HG02852 (cell line): ENCODE results near the gene NUP85.
"Not testable (repeated sequence)": the region's sequence is repeated elsewhere in the genome, so short reads cannot be mapped to it uniquely, and the experiment has no call there.

Experiments used
- ATAC-seq: cut with Tn5 transposase; IDR thresholded peaks from one replicate; pipeline ENCODE4 v1.9.1; 2021; ENCODE audit warnings: mild to moderate bottlenecking, moderate library complexity; ENCODE audit not compliant: unreplicated experiment

The NUP85 gene

DNA sequence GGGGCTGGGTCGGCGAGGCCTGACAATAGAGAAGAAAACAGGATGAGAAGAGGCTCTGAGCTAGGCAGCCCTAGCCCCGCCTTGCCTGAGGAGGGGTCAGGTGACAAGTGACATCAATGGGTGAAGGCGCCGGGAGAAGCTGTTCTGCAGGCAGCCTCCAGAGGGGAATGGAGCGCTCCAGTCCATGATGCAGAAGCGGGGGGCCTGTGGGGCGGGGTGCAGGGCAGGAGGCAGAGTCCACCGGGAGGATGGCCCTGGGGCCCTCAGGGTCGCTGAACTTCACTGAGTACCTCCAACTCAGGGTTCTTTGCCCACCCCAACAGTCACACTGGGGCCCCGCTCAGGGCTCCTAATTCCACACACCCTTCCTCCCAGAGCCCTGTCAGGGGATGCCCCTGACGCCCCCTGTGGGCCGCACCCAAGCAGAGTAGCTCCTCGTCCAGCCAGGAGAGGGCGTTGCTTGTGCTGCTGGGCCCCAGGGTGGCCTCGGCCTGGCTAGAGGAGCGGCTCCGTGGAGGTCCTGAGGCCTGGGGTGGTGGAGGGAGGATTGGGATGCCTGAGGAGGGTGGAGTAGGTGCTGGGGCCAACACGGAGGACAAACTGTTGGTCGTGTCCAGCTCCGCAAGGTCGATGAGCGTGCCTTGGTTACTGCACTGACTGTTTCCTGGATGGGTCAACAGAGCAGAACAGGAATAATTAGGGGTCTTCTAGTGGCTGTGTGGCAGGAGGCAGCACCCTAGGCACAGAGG is 35.1 kb downstream of the NUP85 start:
- no peak for ATAC-seq

DNA sequence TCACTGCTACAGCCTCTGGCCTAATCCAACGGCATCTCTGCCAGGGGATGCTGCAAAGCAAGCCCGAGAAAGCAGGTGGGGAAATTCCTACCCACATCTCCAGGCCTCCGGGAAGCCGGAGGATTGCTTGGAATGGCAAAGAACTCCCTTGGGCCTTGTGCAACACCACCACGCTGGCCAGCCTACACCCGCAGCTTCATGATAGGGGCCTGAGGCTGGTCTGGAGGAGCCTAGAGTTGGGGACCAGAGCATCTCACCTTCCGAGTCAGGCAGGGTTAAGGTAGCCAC is 35.6 kb downstream of the NUP85 start:
- no peak for ATAC-seq

DNA sequence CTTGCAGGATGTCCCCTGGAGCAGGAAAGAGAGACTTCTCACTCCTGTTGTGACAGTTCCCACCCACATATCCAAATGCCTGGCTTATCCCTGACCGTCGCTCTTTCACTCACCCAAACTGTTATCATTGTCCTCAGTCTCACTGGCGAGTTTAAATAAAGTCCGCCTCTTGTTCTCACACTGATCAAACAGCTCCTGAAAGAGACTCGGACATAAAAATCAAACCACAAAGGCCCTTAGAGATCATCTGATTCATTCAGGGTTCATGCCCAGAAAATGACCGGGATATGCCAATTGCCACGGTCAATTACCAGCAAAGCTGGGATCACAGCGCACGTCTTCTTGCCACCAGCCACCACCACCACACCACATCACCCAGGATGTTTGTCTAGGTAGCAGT is 36.0 kb downstream of the NUP85 start:
- ATAC-seq: no peak

DNA sequence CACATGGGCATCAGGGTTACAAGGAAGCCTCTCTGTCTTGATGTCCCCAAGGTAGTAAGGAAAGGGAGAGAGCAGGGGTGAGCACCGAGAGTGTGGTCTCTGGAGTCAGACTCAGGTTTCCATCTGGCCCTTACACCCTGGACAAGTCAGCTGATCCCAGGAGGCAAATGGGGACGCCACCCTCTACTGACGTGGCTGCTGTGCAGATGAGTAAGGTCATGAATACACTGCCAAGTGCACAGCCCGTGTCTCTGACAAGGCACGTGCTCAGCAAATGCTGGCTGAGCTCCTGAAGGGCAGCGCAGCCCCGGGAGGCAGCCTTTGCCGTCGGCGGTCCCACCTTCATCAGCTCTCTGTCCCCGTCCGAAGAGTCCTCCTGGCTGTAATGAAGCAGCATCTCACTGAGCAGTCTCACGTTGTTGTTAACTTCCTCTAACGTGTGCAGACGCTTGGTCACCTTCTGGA is 36.5 kb downstream of the NUP85 start:
- ATAC-seq: no peak

DNA sequence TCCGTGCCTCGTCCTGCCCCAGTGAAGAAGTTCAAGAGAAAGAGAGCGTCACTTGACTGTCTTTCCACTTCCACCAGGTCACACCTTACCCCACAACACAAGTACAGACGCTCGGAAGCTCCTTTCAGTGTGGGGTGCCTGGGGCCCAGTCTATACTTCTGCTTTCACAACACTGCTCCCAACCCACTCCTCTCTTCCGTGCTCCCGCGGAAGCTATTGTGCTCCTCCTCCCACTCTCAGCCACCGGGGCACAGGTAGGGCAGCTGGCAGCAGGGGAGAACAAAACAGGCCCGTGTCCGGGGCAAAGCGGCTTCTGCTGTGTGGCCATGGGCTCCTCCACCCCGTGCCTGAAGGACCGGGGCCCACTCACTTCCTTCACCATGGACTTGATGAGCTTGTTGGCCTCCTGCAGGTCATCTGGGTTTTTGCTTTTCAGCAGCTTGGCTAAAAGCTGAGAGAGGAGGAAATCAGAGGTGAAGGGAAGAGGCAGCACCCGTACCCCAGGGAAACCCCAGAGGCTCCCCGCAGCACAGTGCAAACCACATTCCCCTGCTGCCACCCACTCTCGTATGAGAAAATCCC is 37.1 kb downstream of the NUP85 start:
- ATAC-seq: no peak

DNA sequence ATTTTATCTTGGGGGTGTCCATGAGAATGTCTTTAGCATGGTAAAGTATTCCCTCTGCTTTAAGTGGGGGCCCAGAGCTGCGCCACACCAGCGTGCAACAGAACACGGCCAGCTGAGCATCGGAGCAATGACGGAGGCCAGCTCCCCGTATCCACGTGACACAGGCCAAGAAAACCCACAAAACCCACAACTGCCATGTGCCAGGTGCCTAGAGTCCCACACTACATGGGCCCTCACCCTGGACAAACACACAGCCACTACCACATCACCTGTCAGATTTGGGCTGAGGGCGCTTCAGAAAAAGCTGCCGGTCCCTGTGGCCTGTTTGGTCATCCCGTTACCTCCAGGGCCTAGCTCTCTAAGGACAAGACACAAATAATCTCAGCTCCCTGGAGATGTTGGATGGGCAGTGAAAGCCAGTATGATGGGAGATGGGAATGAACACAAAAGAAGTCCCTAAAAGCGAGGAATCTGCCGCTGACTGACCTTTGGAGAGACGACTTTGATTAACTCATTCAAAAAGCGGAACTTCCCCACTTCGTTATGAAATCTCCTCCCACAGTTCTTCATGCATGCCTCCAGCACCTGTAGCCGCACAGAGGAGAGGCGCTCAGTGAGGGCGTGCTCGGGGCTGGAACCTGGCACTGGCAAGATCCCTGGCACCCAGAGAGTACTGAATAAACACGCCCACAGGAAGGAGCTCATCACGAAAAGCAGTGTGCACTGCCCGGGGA is 38.8 kb downstream of the NUP85 start:
- no peak for ATAC-seq

DNA sequence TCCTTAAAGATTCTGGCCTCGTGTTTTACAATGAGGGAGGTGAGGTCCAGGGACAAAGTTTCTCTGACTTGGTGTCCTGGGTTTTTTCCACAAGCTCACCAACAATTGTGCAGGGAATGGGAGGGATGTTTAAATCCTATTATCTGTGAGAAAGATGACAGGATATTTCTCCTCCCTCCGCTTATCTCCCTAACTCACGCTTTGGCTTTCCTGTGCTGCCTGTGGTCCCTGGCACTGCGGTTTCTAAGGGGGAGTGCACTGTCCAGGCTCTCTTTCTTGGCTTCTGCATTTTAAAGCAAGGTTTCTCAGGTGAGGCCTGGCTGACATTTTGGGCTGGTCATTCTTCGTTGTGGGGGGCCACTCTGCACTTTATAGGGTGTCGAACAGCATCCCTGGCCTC is 39.5 kb downstream of the NUP85 start:
- no peak for ATAC-seq

DNA sequence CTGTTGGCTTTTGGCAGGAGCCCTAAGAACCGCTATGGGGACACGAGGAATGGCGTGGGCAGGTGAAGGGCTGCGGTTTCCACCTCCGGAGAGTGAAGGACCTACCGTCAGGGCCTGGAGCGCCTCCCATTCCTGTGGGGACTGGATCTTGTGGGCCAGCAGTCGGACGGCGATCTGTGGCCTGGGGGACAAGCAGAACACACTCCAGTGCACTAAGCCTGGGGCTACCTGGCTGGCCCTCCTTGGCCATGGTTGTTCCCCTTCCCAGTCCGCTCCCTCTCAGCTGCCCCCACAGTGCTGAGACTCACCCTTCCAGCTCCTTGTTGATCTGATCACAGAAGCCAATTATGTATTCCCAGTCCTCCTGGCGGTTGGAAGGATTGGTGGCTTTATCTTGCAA is 40.9 kb downstream of the NUP85 start:
- ATAC-seq: no peak

DNA sequence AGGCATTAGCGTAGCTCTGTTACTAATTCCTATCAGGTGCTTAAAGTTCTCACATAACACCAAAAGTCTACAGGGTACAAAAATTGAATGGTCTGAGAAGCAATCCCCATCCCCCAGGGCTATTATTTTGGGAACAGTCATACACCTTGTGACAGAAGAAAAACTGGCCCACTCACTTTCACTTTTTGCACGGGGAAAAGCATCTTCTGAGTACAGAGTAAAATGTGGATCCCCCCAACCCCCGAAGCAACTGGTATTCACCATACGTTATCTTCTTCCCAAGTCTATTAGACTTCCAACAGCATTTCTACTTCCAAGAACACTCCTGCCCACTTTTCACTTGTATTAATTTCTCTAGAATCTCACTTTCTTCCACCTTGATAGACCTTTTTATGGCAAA is 44.1 kb downstream of the NUP85 start:
- ATAC-seq: peak; percentile 5

DNA sequence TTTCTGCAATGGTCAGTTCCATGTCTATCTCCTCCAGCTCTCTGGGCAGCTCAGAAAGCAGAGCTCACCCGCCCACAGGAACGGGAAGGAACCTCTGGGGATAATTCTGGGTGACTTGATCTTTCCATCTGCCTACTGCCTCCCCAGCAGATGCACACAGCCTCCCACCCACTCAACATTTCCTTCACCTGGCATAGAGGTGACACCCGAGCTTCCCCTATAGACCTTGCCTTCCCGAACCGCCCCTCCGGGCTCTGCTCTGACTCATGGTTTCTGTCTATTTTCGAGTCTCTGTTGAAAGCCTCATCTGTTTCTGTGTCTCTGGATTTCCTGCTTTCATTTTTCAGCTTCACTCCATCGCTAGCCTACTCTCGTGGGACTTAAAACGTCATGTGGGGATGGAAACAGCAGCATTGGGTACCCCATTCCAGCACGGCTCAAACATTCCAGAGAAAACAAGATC is 44.6 kb downstream of the NUP85 start:
- peak; percentile 93 for ATAC-seq

DNA sequence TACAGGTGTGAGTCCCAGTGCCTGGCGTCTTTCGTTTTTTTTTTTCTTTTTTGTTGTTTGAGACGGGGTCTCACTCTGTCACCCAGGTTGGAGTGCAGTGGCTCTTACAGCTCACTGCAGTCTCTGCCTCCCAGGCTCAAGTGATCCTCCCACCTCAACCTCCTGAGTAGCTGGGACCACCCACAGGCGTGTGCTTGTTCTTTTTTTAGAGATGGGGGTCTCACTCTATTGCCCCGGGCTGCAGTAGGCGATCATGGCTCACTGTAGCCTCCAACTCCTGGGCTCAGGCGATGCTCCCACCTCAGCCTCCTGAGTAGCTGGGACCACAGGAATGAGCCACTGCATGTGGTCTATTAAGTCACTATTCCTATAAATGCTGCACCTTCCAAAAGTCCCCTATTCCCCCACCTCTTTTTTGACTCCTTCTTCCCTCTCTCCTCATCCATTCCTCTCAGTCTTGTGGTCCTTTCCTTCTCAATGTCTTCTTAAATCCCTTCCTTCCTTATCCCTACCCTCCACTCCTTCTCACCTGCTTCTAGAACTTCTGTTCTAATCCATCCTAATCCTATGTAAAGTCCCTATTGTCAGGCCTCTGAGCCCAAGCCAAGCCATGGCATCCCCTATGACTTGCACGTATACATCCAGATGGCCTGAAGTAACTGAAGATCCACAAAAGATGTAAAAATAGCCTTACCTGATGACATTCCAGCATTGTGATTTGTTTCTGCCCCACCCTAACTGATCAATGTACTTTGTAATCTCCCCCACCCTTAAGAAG is 46.7 kb downstream of the NUP85 start:
- no peak for ATAC-seq

DNA sequence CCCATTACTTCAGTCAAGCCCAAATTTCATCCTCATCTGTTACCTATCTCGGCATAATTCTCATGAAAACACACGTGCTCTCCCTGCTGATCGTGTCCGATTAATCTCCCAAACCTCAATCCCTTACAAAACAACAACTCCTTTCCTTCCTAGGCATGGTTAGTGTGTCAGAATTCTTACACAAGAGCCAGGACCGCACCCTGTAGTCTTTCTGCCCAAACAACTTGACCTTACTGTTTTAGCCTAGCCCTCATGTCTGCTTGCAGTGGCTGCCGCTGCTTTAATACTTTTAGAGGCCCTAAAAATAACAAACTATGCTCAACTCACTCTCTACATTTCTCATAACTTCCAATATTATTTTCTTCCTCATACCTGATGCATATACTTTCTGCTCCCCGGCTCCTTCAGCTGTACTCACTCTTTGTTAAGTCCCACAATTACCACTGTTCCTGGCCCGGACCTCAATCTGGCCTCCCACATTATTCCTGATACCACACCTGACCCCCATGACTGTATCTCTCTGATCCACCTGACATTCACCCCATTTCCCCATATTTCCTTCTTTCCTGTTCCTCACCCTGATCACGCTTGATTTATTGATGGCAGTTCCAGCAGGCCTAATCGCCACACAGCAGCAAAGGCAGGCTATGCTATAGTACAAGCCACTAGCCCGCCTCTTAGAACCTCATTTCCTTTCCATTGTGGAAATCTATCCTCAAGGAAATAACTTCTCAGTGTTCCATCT is 50.6 kb downstream of the NUP85 start:
- ATAC-seq: not testable (repeated sequence)

DNA sequence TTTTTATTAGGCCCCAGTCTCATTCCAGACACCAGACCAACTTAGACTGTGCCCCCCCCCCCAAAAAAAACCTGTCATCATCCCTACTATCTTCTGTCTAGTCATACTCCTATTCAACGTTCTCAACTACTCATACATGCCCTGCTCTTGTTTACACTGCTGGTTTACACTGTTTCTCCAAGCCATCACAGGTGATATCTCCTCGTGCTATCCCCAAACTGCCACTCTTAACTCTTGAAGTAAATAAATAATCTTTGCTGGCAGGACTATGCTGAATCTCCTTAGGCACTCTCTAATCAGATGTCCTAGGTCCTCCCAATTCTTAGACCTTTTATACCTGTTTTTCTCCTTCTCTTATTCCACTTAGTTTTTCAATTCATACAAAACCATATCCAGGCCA is 51.7 kb downstream of the NUP85 start:
- ATAC-seq: not testable (repeated sequence)

DNA sequence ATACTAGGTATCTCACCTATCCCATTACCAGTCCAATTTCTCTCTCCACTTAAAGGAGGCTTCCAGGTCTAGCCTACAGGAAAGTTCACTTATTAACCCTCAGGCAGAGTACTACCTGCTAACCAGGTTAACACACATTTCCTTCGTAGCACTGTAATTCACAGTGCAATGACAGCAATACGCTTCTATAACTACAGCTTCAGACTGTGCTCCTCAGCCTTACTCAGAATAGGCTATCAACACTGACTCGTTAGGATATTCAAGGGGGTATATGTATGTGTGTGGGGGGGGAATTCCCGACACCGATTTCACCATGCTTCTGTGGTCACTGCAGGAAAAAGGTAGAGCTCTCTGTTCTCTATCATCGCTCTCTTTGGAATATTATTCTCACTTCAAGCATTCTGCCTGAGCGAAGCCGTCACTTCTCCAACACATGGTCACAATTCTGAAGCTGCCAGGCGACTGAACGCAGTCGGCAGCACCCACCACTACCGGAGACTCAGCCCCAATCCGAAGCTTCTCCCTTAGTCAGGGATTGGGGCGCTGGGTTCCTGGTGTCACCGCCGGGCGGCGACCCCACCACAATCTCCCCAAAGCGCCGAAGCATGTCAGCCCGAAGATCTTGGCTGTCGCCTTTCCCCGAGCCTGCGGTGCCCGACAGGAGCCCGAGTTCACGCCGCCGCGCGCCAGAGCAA is 55.3 kb downstream of the NUP85 start:
- peak; percentile 25 for ATAC-seq

DNA sequence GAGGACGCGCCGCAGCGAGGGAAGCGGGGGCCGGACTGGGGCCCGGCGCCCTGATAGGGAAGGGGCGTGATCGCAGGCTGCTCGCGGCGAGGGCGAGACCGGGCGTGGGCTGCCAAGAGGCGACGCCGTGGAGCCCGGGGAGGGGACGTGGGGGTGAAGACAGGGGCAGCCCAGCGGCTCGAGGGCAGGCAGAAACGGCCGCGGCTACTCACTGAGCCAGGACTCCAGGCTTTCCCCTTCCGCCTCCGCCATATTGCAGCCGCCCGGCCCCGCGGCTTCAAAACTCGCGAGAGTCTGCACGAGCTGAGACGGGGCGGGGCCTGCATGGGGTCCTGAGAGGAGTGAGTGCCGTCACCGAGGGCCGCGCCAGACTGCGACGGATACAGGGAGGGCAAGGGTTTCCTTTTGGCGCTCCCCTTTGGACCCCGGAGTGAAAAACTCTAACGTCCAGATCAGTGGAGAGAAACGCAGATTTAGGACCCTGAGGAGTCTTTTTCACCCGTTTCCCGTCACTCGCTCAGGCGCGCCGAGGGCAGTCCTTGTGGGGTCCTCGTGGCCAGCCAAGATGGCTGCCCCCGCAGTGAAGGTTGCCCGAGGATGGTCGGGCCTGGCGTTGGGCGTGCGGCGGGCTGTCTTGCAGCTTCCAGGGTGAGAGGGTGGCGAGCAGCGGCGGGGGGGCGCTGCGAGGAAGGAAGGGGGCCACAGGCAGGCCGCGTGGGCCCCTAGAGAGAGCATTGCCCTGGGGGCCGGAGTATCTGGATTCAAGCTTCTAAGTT is 56.0 kb downstream of the NUP85 start, which contains the start of the genes GGA3 and MRPS7:
GGA3 (minus strand) TSS at position 271 of the 776 bp plus-strand sequence; CDS start at position 252, 19 bp downstream.
MRPS7 (plus strand) TSS at position 544 of the 776 bp plus-strand sequence; CDS start at position 566, 22 bp downstream.
- peak; percentile 91 for ATAC-seq

DNA sequence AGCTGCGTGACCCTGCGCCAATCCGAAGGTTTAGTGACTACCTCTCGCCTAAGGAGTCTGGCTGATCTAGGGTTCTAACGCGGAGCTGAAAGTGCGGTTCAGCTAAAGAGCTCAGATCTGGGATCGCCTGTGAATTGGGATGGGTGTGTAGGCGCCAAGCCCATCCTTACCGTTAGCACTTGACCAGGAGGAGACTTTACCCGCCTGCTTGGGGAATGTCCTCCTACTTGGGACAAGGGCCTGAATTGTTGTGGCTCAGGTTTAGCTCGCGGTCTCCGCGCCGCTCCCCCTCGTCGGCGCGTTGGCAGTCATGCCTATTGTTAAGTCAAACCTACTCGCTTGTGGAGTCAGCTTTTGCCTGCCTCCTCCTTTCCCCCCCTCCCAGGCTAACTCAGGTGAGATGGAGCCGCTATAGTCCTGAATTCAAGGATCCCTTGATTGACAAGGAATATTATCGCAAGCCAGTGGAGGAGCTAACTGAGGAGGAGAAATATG is 56.7 kb downstream of the NUP85 start:
- no peak for ATAC-seq

DNA sequence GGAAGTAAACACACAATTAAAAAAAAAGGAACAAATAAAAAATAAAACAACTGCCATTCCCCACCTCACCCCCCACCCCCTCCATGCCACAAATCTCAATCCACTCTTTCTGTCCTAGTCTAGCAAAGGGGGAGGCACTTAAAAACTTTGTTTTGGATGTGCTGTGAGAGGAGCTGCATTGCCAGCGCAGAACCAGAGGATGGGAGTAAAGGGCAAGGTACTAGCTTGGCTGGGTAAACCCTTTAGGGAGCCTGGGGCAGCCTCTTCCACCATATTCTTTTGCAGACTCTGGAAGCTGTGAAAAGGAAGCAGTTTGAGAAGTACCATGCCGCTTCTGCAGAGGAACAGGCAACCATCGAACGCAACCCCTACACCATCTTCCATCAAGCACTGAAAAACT is 57.6 kb downstream of the NUP85 start:
- no peak for ATAC-seq

DNA sequence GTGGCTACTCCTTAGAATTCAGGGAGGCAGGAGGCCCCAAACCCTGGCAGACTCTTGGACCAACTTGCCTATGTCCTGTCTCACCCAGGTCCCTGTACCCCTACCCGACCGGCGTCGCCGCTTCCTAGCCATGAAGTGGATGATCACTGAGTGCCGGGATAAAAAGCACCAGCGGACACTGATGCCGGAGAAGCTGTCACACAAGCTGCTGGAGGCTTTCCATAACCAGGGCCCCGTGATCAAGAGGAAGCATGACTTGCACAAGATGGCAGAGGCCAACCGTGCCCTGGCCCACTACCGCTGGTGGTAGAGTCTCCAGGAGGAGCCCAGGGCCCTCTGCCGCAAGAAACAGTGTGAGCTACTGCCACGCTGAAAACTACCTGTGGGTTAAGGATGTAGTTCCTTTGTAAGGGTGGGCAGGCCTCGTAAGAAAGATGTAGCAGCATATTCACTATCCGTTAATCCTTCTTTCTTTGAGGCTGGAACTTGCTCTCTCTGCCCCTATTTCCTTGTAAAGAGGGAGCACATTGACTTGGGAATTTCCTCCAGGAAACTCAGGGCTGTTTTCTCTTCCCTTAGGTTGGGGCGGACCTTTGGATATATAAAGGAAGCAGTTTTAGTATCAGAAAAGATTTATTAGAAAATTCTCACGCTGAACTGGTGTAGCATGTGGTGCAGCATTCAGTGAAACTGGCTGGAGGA is 60.3 kb downstream of the NUP85 start:
- no peak for ATAC-seq
